Memory B cell (primary cell): ENCODE measurements around the gene ZNF85.
"Not testable (repeated sequence)": the region's sequence is repeated elsewhere in the genome, so short reads cannot be mapped to it uniquely, and the experiment has no call there.

Experiments
- ATAC-seq: fragments of 150-1000 bp; cut with Tn5 transposase; 2 replicates; pipeline ENCODE4 v1.10.0; 2021; ENCODE audit warnings: low read depth, mild to moderate bottlenecking, moderate library complexity
- DNase-seq, 2 donors: peaks; one replicate each; pipeline ENCODE4 v3.0.0; 2022; ENCODE audit warnings: low spot score in 2 of 2
- H3K27ac Mint-ChIP-seq: one replicate; pipeline ENCODE4 v1.8.0; 2022; ENCODE audit warnings: mild to moderate bottlenecking, moderate library complexity, mixed read lengths
- H3K27me3 Mint-ChIP-seq: one replicate; pipeline ENCODE4 v1.8.0; 2022; ENCODE audit warnings: mixed read lengths
- H3K36me3 Mint-ChIP-seq: one replicate; pipeline ENCODE4 v1.8.0; 2022; ENCODE audit warnings: mild to moderate bottlenecking, mixed read lengths
- H3K4me1 Mint-ChIP-seq: one replicate; pipeline ENCODE4 v1.8.0; 2022; ENCODE audit warnings: mixed read lengths
- H3K4me3 Mint-ChIP-seq: one replicate; pipeline ENCODE4 v1.8.0; 2022; ENCODE audit warnings: mild to moderate bottlenecking, moderate library complexity, mixed read lengths
- H3K9me3 Mint-ChIP-seq: one replicate; pipeline ENCODE4 v1.8.0; 2022; ENCODE audit warnings: mixed read lengths

The ZNF85 gene

DNA sequence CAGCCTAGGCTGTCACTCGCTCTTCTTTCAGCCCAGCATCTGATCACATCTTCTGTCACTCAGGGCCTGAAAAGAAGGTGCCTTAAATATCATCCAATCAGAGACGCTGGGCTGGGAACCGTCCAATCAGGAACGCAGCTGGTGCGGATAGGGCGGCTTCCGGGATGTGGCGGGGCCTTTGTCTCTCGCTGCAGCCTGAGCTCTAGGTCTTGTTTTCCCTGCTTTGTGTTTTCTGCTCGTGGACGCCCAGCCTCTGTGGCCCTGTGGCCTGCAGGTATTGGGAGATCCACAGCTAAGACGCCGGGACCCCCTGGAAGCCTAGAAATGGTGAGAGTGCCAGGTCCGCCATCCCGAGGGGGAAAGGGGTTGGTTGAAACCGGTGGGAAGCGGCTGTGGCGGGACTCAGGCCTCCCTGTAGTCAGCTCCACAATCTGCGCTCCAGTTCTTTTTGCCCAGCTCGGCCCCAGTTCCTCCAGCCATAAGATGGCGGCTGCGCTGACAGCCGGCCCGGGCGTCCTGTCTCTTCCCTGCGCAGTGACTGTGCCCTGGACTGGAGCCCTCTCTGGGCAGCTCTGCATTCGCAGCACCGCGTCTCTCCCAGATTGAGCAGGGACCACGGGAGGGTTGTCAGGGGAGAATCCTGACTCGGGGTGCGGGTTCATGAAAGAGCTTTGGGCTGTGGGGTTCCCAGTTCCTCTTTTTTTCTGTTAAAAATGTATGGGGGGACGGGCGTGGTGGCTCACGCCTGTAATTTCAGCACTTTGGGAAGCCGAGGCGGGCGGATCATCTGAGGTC is at the start of gene ZNF85:
Gene ZNF85, plus strand, starts transcription at position 175 of the 795 bp plus-strand sequence. Its CDS starts 150 bp downstream, at position 325.
- Mint-ChIP-seq H3K4me3 (peak within 1 kb of the TSS; percentile 97), H3K27me3 (no peaks in the 10 kb centered on the region), H3K9me3 (no peaks in the 10 kb centered on the region), H3K27ac (peak within 1 kb of the TSS; percentile 95), H3K36me3 (peaks cover 7% of the 10 kb centered on the region), H3K4me1 (peaks cover 2% of the 10 kb centered on the region)
- ATAC-seq (peak; percentile 98), DNase-seq (peak; percentile 78 to 85)

- Mint-ChIP-seq H3K4me3 (no peak overlapping the region), H3K36me3 (peaks cover 27% of the 10 kb centered on the region), H3K27me3 (peaks cover 47% of the 10 kb centered on the region), H3K9me3 (peaks cover 65% of the 10 kb centered on the region), H3K4me1 (no peaks in the 10 kb centered on the region), H3K27ac (no peak overlapping the region)
- DNase-seq (no peak), ATAC-seq (no peak)
These were observed 43.5 kb upstream of the ZNF85 start for GRCh38 chr19:20879501-20879900.

GRCh38 chr19:20912973-20913372 is 10.1 kb upstream of the ZNF85 start:
- Mint-ChIP-seq H3K4me3 (no peak overlapping the region), H3K4me1 (peaks cover 4% of the 10 kb centered on the region), H3K27ac (no peak overlapping the region), H3K9me3 (peaks cover 52% of the 10 kb centered on the region), H3K27me3 (peaks cover 57% of the 10 kb centered on the region), H3K36me3 (peaks cover 26% of the 10 kb centered on the region)
- no peak for ATAC-seq
- no peak for DNase-seq

- Mint-ChIP-seq H3K27ac (no peak overlapping the region), H3K4me1 (peaks cover 5% of the 10 kb centered on the region), H3K36me3 (peaks cover 14% of the 10 kb centered on the region), H3K4me3 (no peak overlapping the region), H3K9me3 (no peaks in the 10 kb centered on the region), H3K27me3 (no peaks in the 10 kb centered on the region)
- no peak for DNase-seq
- no peak for ATAC-seq
These were observed 2.4 kb downstream of the ZNF85 start for GRCh38 chr19:20925481-20925880.

GRCh38 chr19:20926796-20927195 is 3.7 kb downstream of the ZNF85 start:
- Mint-ChIP-seq H3K27ac (no peak overlapping the region), H3K36me3 (peaks cover 14% of the 10 kb centered on the region), H3K4me3 (no peak overlapping the region), H3K9me3 (no peaks in the 10 kb centered on the region), H3K27me3 (no peaks in the 10 kb centered on the region), H3K4me1 (peaks cover 5% of the 10 kb centered on the region)
- DNase-seq: no peak
- no peak for ATAC-seq

DNA sequence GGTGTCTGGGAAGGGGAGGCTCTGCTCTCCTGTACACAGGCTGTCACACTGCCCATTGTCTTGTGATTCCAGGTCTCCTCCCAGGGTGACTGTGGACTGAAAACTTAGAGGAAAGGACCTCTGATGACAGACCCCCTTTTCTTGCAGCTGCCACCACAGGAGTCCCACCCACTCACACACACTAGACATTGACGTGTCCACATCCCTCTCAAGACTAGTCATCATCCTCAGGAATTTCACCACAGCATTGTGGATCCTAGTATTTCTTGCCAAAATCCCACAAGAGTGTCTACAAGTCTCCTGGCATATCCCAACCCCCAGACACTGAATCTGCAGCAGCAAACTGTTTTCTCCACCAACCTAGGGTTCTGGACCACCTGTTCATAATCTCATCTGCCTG is 5.3 kb downstream of the ZNF85 start:
- peaks cover 14% of the 10 kb centered on the region for H3K36me3 Mint-ChIP-seq
- H3K4me1 Mint-ChIP-seq: peaks cover 2% of the 10 kb centered on the region
- H3K27ac Mint-ChIP-seq: no peak overlapping the region
- ATAC-seq (no peak), DNase-seq (no peak)
- no peak overlapping the region for H3K4me3 Mint-ChIP-seq
- H3K9me3 Mint-ChIP-seq: no peaks in the 10 kb centered on the region
- H3K27me3 Mint-ChIP-seq: no peaks in the 10 kb centered on the region

GRCh38 chr19:20936322-20936947 is 13.4 kb downstream of the ZNF85 start:
- peaks cover 43% of the 10 kb centered on the region for H3K36me3 Mint-ChIP-seq
- not testable (repeated sequence) for DNase-seq, H3K27me3 Mint-ChIP-seq, ATAC-seq, H3K27ac Mint-ChIP-seq, H3K4me1 Mint-ChIP-seq, H3K4me3 Mint-ChIP-seq, H3K9me3 Mint-ChIP-seq

GRCh38 chr19:20952561-20953095 is 29.6 kb downstream of the ZNF85 start:
- H3K4me3 Mint-ChIP-seq, DNase-seq, H3K27me3 Mint-ChIP-seq, ATAC-seq, H3K4me1 Mint-ChIP-seq, H3K27ac Mint-ChIP-seq: not testable (repeated sequence)
- peaks cover 16% of the 10 kb centered on the region for H3K36me3 Mint-ChIP-seq
- peaks cover 12% of the 10 kb centered on the region for H3K9me3 Mint-ChIP-seq

GRCh38 chr19:20964798-20965197 is 41.7 kb downstream of the ZNF85 start:
- Mint-ChIP-seq H3K36me3 (no peaks in the 10 kb centered on the region), H3K4me1 (peaks cover 8% of the 10 kb centered on the region), H3K27me3 (peaks cover 1% of the 10 kb centered on the region), H3K27ac (no peak overlapping the region), H3K9me3 (peaks cover 7% of the 10 kb centered on the region), H3K4me3 (no peak overlapping the region)
- no peak for DNase-seq
- no peak for ATAC-seq

GRCh38 chr19:20968092-20968491 is 45.0 kb downstream of the ZNF85 start:
- Mint-ChIP-seq H3K9me3 (peaks cover 3% of the 10 kb centered on the region), H3K27ac (peak overlapping the region; percentile 3), H3K36me3 (no peaks in the 10 kb centered on the region), H3K4me1 (peaks cover 8% of the 10 kb centered on the region), H3K4me3 (no peak overlapping the region), H3K27me3 (no peaks in the 10 kb centered on the region)
- ATAC-seq (no peak), DNase-seq (no peak)

DNA sequence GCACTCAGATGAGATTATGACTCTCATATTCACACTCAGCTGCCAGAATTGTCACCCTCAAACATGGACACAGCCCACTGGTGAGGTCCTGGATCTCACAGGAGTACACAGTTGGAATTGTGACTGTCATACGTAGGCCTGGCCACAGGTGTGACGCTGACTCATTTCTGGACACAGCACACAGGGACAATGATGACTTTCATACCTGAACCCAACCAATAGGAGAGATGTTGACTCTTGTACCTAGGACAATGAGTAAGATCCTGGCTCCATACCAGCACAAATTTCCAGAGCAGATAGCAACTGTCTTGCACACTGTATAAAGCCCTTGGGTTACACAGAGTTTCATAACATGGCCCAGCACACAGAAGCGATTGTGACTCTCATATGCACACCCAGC is 46.4 kb downstream of the ZNF85 start:
- ATAC-seq (no peak), DNase-seq (no peak)
- Mint-ChIP-seq H3K4me1 (peaks cover 8% of the 10 kb centered on the region), H3K27ac (no peak overlapping the region), H3K36me3 (no peaks in the 10 kb centered on the region), H3K9me3 (no peaks in the 10 kb centered on the region), H3K27me3 (no peaks in the 10 kb centered on the region), H3K4me3 (no peak overlapping the region)

- no peak overlapping the region for H3K27ac Mint-ChIP-seq
- ATAC-seq (no peak), DNase-seq (no peak)
- peaks cover 8% of the 10 kb centered on the region for H3K4me1 Mint-ChIP-seq
- H3K27me3 Mint-ChIP-seq: no peaks in the 10 kb centered on the region
- no peak overlapping the region for H3K4me3 Mint-ChIP-seq
- H3K36me3 Mint-ChIP-seq: no peaks in the 10 kb centered on the region
- no peaks in the 10 kb centered on the region for H3K9me3 Mint-ChIP-seq
These were observed 46.8 kb downstream of the ZNF85 start for GRCh38 chr19:20969898-20970297.

GRCh38 chr19:20992788-20993187 is 69.7 kb downstream of the ZNF85 start:
- not testable (repeated sequence) for H3K27me3 Mint-ChIP-seq, H3K27ac Mint-ChIP-seq, H3K36me3 Mint-ChIP-seq, DNase-seq, H3K4me1 Mint-ChIP-seq, ATAC-seq, H3K4me3 Mint-ChIP-seq
- peaks cover 11% of the 10 kb centered on the region for H3K9me3 Mint-ChIP-seq

- ATAC-seq (peak; percentile 100), DNase-seq (peak; percentile 74 to 90)
- H3K4me3 Mint-ChIP-seq: peak overlapping the region; percentile 90
- H3K36me3 Mint-ChIP-seq: no peaks in the 10 kb centered on the region
- no peaks in the 10 kb centered on the region for H3K9me3 Mint-ChIP-seq
- H3K4me1 Mint-ChIP-seq: no peaks in the 10 kb centered on the region
- no peak overlapping the region for H3K27ac Mint-ChIP-seq
- H3K27me3 Mint-ChIP-seq: no peaks in the 10 kb centered on the region
These were observed 76.8 kb downstream of the ZNF85 start for GRCh38 chr19:20999731-21000352.
